WERI-Rb-1 (cell line): ENCODE measurements around the gene ZNF675.
A peak's percentile ranks its signal among the peaks of the same experiment; 100 is the strongest.
"Not testable (repeated sequence)": the region's sequence is repeated elsewhere in the genome, so short reads cannot be mapped to it uniquely, and the experiment has no call there.

ENCODE experiments used
- DNase-seq: peaks from one replicate; pipeline ENCODE4 v3.0.0-alpha.2; 2020
- H3K27ac ChIP-seq: fragments of 250-450 bp; sonication (Bioruptor Pico); 2 replicates; pipeline ENCODE4 v1.5.1; 2020; ENCODE audit warnings: mild to moderate bottlenecking, moderate library complexity
- H3K27me3 ChIP-seq: fragments of 250-450 bp; sonication (Bioruptor Pico); 2 replicates; pipeline ENCODE4 v1.5.1; 2021; ENCODE audit warnings: mild to moderate bottlenecking, low read depth, moderate library complexity; ENCODE audit not compliant: insufficient read depth, severe bottlenecking
- H3K36me3 ChIP-seq: fragments of 250-450 bp; sonication (Bioruptor Pico); 2 replicates; pipeline ENCODE4 v1.5.1; 2020; ENCODE audit warnings: mild to moderate bottlenecking, moderate library complexity
- H3K4me3 ChIP-seq: 2 replicates; pipeline ENCODE4 v1.5.1; 2011; ENCODE audit warnings: low read depth, mild to moderate bottlenecking, control low read depth, low read length
- H3K9me3 ChIP-seq: fragments of 250-450 bp; sonication (Bioruptor Pico); 2 replicates; pipeline ENCODE4 v1.5.1; 2021; ENCODE audit warnings: mild to moderate bottlenecking, moderate library complexity; ENCODE audit not compliant: severe bottlenecking
- CTCF ChIP-seq: IDR thresholded peaks from 2 replicates; pipeline ENCODE4 v1.5.1; 2011; ENCODE audit warnings: low read depth, mild to moderate bottlenecking, control low read depth, inconsistent platforms, low read length

The ZNF675 gene

DNA sequence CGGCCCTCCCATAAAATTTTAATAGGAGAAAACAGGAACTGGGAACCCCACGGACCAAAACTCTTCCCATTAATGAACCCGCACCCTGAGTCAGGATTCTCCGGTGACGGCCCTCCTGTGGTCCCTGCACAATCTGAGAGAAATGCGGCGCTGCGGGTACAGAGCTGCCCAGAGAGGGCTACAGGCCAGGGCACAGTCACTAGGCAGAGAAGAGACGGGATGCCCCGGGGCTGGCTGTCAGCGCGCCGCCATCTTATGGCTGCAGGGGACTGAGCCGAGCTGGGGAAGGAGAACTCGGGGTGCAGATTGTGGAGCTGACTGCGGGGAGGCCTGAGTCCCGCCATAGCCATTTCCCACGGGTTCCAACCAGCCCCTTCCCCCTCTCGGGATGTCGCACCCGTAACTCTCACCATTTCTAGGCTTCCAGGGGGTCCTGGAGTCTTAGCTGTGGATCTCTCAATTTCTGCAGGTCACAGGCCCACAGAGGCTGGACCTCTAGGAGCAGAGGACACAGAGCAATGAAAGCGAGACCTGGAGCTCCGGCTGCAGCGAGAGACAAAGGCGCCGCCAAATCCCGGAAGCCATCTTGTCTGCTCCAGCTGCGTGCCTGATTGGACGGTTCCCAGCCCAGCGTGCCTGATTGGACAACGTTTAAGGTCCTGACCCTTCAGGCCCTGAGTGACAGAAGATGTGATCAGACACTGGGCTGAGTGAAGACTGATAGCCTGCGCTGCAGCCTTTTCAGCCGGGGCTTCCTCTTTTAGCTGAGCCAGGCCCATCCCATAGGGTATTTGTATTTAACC lies at the start of gene ZNF675:
TSS of gene ZNF675 (minus strand) at position 592 of the 803 bp plus-strand sequence. CDS start at position 413, 179 bp downstream.
- DNase-seq, result peak; percentile 93
- H3K27me3 ChIP-seq, result no peaks in the 10 kb centered on the region
- peaks cover 36% of the 10 kb centered on the region for H3K36me3 ChIP-seq
- H3K27ac ChIP-seq, result peak within 1 kb of the TSS; percentile 98
- peak within 1 kb of the TSS; percentile 86 for H3K4me3 ChIP-seq
- TF ChIP-seq CTCF, result no peak
- H3K9me3 ChIP-seq, result no peaks in the 10 kb centered on the region

GRCh38 chr19:23730729-23731465 lies 43.9 kb upstream of the ZNF675 start:
- DNase-seq, result not testable (repeated sequence)

GRCh38 chr19:23724161-23724560 lies 37.1 kb upstream of the ZNF675 start:
- peak overlapping the region; percentile 75 for H3K27ac ChIP-seq
- not testable (repeated sequence) for H3K4me3 ChIP-seq

More at GRCh38 chr19:23730729-23731465, 43.9 kb upstream of the ZNF675 start:
- not testable (repeated sequence) for H3K4me3 ChIP-seq, H3K27me3 ChIP-seq, H3K9me3 ChIP-seq, H3K27ac ChIP-seq, H3K36me3 ChIP-seq

DNA sequence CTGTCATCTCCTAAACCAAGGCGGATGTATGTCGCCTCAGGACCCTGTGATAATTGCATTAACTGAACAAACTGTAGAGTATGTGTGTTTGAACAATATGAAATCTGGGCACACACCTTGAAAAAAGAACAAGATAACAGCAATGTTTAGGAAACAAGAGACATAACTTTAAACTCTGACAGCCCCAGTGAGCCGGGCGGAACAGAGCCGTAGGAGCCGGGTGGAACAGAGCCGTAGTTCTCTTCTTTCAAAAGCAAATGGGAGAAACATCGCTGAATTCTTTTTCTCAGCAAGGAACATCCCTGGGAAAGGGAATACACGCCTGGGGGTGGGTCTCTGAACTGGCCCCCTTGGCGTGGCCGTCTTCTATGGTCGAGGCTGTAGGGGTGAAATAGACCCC lies 31.8 kb upstream of the ZNF675 start:
- no peaks in the 10 kb centered on the region for H3K36me3 ChIP-seq
- peak overlapping the region; percentile 41 for H3K27ac ChIP-seq
- no peaks in the 10 kb centered on the region for H3K9me3 ChIP-seq
- H3K27me3 ChIP-seq, result no peaks in the 10 kb centered on the region
- no peak overlapping the region for H3K4me3 ChIP-seq
- peak; percentile 21 for DNase-seq
- TF ChIP-seq CTCF, result no peak

More at GRCh38 chr19:23724161-23724560, 37.1 kb upstream of the ZNF675 start:
- DNase-seq, result peak; percentile 69
- not testable (repeated sequence) for H3K9me3 ChIP-seq, H3K36me3 ChIP-seq, H3K27me3 ChIP-seq

GRCh38 chr19:23716792-23717191 lies 29.8 kb upstream of the ZNF675 start:
- Histone ChIP-seq H3K4me3 (no peak overlapping the region), H3K27me3 (no peaks in the 10 kb centered on the region), H3K9me3 (no peaks in the 10 kb centered on the region), H3K27ac (no peak overlapping the region), H3K36me3 (no peaks in the 10 kb centered on the region)
- no peak for TF ChIP-seq CTCF
- DNase-seq, result no peak

- Histone ChIP-seq H3K4me3 (no peak overlapping the region), H3K36me3 (no peaks in the 10 kb centered on the region), H3K27me3 (no peaks in the 10 kb centered on the region), H3K9me3 (no peaks in the 10 kb centered on the region), H3K27ac (no peak overlapping the region)
- no peak for TF ChIP-seq CTCF
- no peak for DNase-seq
Measured at GRCh38 chr19:23709347-23709746, 22.3 kb upstream of the ZNF675 start.
